Skeletal muscle tissue (tissue), 4 donors: Measurements from ENCODE around the gene TTC34. TPM values are rescaled to one million over a fixed set of nuclear protein-coding genes. Genes with fewer than 3 reads are reported as not detected.

Experiments used
- H3K27ac ChIP-seq: one replicate; pipeline ENCODE4 v1.7.0; 2013; ENCODE audit warnings: mild to moderate bottlenecking, low read depth, low read length, inconsistent platforms
- H3K27me3 ChIP-seq, 3 donors: one replicate each; pipeline ENCODE4 v1.7.0; 2013; ENCODE audit warnings: low read length in 3 of 3; ENCODE audit not compliant: control insufficient read depth in 3 of 3, insufficient read depth in 3 of 3
- H3K36me3 ChIP-seq, 3 donors: one replicate each; pipeline ENCODE4 v1.7.0; 2013; ENCODE audit warnings: low read length in 3 of 3; ENCODE audit not compliant: control insufficient read depth in 3 of 3, insufficient read depth in 3 of 3
- H3K4me1 ChIP-seq, 3 donors: one replicate each; pipeline ENCODE4 v1.7.0; 2013; ENCODE audit warnings: low read length in 3 of 3, mild to moderate bottlenecking in 3 of 3; ENCODE audit not compliant: control insufficient read depth in 3 of 3, insufficient read depth in 3 of 3
- H3K4me3 ChIP-seq, 3 donors: one replicate each; pipeline ENCODE4 v1.7.0; 2013; ENCODE audit warnings: low read length in 3 of 3
- H3K9ac ChIP-seq, 3 donors: one replicate each; pipeline ENCODE4 v1.7.0; 2013; ENCODE audit warnings: low read length in 3 of 3, mild to moderate bottlenecking in 3 of 3, moderate library complexity in 2 of 3, low read depth in 1 of 3
- H3K9me3 ChIP-seq, 3 donors: one replicate each; pipeline ENCODE4 v1.7.0; 2013; ENCODE audit warnings: low read length in 3 of 3; ENCODE audit not compliant: control insufficient read depth in 3 of 3
- total RNA-seq: library from RNA; depleted of rRNA; stranded (reverse); fragments of >200 nt; gene quantifications from one replicate; pipeline ENCODE4 v1.2.3, GENCODE V29; 2014
- donor health status: Osteomylitis.

The TTC34 gene
- total RNA-seq, 1 donor from 2014 or later, result under 0.01 TPM

GRCh38 chr1:2828586-2829250, 27.2 kb upstream of the TTC34 start:
- no peak overlapping the region for H3K27ac ChIP-seq
- no peaks in the 10 kb centered on the region for H3K4me1 ChIP-seq
- no peak overlapping the region for H3K4me3 ChIP-seq
- H3K9ac ChIP-seq, result no peak overlapping the region
- H3K9me3 ChIP-seq, result peaks cover 0 to 8% (median 3%) of the 10 kb centered on the region in 3 donors
- no peaks in the 10 kb centered on the region for H3K36me3 ChIP-seq
- H3K27me3 ChIP-seq, result peaks cover 13 to 39% (median 37%) of the 10 kb centered on the region in 3 donors

DNA sequence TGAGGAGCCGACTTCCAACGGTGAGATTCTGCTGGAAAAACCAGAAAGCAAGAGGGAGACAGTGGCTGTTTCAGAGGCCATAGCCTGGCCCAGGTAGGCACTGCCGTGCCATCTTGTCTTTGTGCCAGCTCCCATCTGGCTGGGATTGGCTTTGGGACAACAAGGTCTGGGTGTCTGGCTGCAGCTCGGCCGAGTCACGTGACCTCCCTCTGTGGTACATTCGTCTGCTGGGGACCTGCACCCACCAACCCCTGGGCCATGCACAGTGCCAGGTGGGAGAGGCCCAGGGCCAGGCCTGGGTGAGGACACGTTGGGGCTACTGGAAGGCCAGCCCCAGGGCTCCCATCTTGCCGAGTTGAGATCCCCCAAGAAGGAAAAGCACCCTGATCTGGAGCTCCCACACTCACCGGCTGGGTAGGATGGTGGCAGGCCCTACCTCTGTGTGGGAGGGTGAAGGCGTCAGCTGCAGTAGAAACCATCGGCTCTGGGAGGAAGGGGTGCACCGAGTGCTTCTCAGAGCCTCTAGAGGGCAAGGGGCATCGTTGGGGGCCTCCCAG, 25.3 kb upstream of the TTC34 start:
- no peak overlapping the region for H3K27ac ChIP-seq
- peaks cover 0 to 5% (median 3%) of the 10 kb centered on the region in 3 donors for H3K9me3 ChIP-seq
- peaks cover 15 to 37% (median 36%) of the 10 kb centered on the region in 3 donors for H3K27me3 ChIP-seq
- no peaks in the 10 kb centered on the region for H3K4me1 ChIP-seq
- H3K9ac ChIP-seq, result no peak overlapping the region
- no peaks in the 10 kb centered on the region for H3K36me3 ChIP-seq
- H3K4me3 ChIP-seq, result no peak overlapping the region

GRCh38 chr1:2826316-2826715, 24.8 kb upstream of the TTC34 start:
- Histone ChIP-seq H3K27me3 (peaks cover 14 to 39% (median 37%) of the 10 kb centered on the region in 3 donors), H3K9ac (no peak overlapping the region), H3K36me3 (no peaks in the 10 kb centered on the region), H3K4me1 (no peaks in the 10 kb centered on the region), H3K9me3 (peaks cover 0 to 4% (median 3%) of the 10 kb centered on the region in 3 donors), H3K4me3 (no peak overlapping the region), H3K27ac (no peak overlapping the region)

- Histone ChIP-seq H3K36me3 (no peaks in the 10 kb centered on the region), H3K4me3 (no peak overlapping the region), H3K9ac (no peak overlapping the region), H3K9me3 (peaks cover 0 to 4% (median 3%) of the 10 kb centered on the region in 3 donors), H3K4me1 (no peaks in the 10 kb centered on the region), H3K27ac (no peak overlapping the region), H3K27me3 (peaks cover 14 to 46% (median 43%) of the 10 kb centered on the region in 3 donors)
Measured at GRCh38 chr1:2825487-2826189, 24.1 kb upstream of the TTC34 start.

DNA sequence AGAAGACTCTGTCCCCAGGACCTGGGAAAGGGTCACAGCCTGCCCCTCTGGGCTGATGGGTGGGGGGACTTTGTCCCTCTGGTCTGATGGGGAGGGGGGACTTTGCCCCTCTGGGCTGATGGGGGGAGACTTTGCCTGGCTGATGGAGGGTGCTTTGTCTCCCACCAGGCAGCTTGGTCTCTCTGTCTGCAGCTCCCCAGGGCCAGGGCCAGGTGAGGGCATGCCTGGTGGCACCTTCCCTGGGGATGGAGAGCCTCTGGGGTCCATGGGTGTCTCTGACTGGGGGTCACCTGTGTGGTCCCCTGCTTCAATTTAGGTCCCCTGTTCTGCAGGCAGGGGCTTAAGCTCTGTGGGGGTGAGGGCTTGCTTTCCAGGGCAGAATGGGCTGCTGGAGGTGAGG, 23.5 kb upstream of the TTC34 start:
- Histone ChIP-seq H3K9me3 (peaks cover 0 to 4% (median 3%) of the 10 kb centered on the region in 3 donors), H3K4me3 (no peak overlapping the region), H3K9ac (no peak overlapping the region), H3K27ac (no peak overlapping the region), H3K27me3 (peaks cover 14 to 47% (median 46%) of the 10 kb centered on the region in 3 donors), H3K36me3 (no peaks in the 10 kb centered on the region), H3K4me1 (no peaks in the 10 kb centered on the region)

GRCh38 chr1:2823921-2824610, 22.6 kb upstream of the TTC34 start:
- Histone ChIP-seq H3K4me1 (no peaks in the 10 kb centered on the region), H3K27me3 (peaks cover 21 to 52% (median 46%) of the 10 kb centered on the region in 3 donors), H3K27ac (no peak overlapping the region), H3K4me3 (no peak overlapping the region), H3K9me3 (peaks cover 0 to 4% (median 3%) of the 10 kb centered on the region in 3 donors), H3K9ac (no peak overlapping the region), H3K36me3 (no peaks in the 10 kb centered on the region)

- H3K9ac ChIP-seq, result no peak overlapping the region
- H3K27me3 ChIP-seq, result peaks cover 26 to 56% (median 51%) of the 10 kb centered on the region in 3 donors
- H3K27ac ChIP-seq, result no peak overlapping the region
- H3K4me3 ChIP-seq, result no peak overlapping the region
- H3K9me3 ChIP-seq, result peaks cover 0 to 3% (median 2%) of the 10 kb centered on the region in 3 donors
- H3K4me1 ChIP-seq, result no peaks in the 10 kb centered on the region
- H3K36me3 ChIP-seq, result no peaks in the 10 kb centered on the region
Measured at GRCh38 chr1:2822621-2823145, 21.2 kb upstream of the TTC34 start.

DNA sequence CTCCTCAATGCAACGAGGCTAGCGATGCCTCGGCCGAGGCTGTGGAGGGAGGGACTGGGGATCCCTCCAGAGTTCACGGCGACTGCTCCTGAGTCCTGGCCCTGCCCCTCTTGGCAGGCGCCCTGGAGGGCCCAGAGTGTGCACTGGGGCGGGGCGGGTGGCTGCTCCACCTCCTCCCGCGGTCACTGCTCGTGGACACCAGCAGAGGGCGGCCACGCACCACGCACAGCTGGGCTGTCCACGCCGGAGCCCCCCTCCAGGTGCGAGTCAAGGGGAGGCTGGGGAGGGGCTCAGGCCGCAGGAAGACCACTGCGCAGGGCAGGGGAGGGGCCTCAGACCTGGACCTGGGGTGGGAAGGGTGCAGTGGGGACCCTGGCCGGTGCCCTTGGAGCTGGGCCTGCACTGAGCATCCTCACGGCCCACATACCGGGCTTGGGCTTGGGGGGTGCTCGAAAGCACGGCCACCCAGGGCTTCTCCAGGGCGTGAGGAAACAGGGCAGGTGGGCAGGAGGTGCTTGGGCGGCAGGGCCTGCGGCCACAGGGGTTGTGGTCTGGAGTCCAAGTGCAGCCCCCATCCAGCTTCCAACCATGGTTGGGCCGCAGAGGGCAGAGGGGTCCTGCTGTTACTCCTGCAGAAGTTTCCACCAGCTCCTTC, 20.6 kb upstream of the TTC34 start:
- no peaks in the 10 kb centered on the region for H3K4me1 ChIP-seq
- no peak overlapping the region for H3K4me3 ChIP-seq
- H3K36me3 ChIP-seq, result no peaks in the 10 kb centered on the region
- no peak overlapping the region for H3K9ac ChIP-seq
- H3K9me3 ChIP-seq, result peaks cover 0 to 1% (median 0%) of the 10 kb centered on the region in 3 donors
- no peak overlapping the region for H3K27ac ChIP-seq
- peaks cover 26 to 56% (median 49%) of the 10 kb centered on the region in 3 donors for H3K27me3 ChIP-seq

GRCh38 chr1:2821373-2821955, 20.0 kb upstream of the TTC34 start:
- no peaks in the 10 kb centered on the region for H3K4me1 ChIP-seq
- H3K4me3 ChIP-seq, result no peak overlapping the region
- no peaks in the 10 kb centered on the region for H3K9me3 ChIP-seq
- no peak overlapping the region for H3K9ac ChIP-seq
- no peaks in the 10 kb centered on the region for H3K36me3 ChIP-seq
- no peak overlapping the region for H3K27ac ChIP-seq
- peaks cover 26 to 52% (median 45%) of the 10 kb centered on the region in 3 donors for H3K27me3 ChIP-seq
